ENCODE data around the gene PET100.
A peak's percentile ranks its signal among the peaks of the same experiment; 100 is the strongest.

Gene PET100

DNA sequence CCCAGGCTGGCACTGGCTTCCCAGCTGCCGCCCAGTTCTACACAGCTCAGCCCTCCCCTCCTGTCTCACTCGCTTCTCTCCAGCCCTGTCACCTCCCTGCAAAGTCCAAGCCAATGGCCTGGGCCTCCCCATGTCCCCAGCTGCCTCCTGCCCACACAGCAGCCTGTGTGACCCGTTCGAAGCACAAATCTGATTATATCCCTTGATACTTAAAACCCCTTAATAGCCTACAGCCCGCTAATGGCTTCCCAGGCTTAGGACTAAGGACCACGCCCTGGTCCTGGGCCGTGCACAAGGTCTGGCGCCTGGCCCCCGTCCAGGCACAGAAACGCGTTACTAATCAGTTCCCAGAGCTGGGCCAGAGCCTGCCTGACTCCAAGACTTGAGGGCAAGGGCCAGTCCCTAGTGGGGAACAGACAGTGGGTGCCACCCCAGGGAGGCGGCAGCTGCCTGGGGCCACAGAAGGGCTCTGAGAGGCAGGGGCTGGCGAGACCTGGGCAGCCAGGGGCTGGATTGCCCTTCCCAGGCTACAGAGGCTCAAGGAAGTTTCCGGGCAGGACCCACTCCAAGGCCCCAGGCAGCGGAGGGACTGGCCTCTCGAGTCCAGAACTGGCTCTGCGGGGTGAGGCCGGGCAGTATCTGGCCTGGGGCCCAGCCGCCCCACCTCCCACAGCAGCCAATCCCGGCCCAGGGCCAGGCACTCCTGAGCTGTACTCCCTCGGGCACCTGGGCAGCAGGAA is 10.7 kb upstream of the PET100 start:
- Histone ChIP-seq H3K4me1 (ENCODE audit: insufficient read depth, low read length) (no peaks in the 10 kb centered on the region), H3K27me3 (ENCODE audit: insufficient read depth, low read length) (no peaks in the 10 kb centered on the region), H3K4me3 (ENCODE audit: low read length) (no peak overlapping the region), H2AFZ (ENCODE audit: low read depth, low read length) (no peak overlapping the region), H3K9me3 (ENCODE audit: low read length) (no peaks in the 10 kb centered on the region), H3K36me3 (ENCODE audit: insufficient read depth, low read length) (peaks cover 53% of the 10 kb centered on the region)

DNA sequence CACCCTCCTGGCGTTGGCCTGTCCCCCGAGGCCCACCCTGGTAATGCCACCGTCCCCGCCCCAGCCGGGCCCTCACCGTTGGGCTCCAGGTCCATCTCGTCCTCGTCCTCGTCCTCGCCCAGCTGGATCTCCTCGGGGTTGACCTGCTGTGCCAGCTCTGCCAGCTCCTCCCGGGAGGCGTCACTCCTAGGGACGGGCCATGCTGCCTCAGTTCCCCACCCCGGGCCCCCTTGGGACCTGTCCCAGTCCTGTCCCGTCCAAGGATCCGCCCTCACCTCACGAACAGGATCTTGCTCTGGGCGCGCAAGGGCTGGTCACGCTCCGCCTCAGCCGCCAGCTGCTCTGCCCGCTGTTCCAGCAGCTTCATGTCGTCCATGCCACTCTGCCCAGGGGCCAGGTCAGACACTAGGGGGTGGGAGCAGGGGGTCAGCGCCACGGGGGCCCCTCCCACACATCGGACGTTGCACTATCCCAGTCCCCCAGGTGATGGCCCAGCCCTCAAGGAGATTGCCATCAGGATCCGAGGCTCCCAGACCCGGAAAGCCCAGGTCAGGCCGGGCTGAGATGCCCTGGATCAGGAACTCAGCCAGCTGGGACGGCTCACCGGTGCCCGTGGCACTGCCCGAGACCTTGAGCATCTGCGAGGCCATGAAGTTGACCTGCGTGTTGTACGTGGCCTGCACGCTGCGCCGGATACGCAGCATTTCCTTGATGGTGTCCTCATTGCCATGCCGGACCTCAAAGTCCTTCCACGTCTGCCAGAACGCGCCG is 9.7 kb upstream of the PET100 start:
- peaks cover 57% of the 10 kb centered on the region for H3K36me3 ChIP-seq (ENCODE audit: insufficient read depth, low read length)
- H2AFZ ChIP-seq (ENCODE audit: low read depth, low read length), result no peak overlapping the region

DNA sequence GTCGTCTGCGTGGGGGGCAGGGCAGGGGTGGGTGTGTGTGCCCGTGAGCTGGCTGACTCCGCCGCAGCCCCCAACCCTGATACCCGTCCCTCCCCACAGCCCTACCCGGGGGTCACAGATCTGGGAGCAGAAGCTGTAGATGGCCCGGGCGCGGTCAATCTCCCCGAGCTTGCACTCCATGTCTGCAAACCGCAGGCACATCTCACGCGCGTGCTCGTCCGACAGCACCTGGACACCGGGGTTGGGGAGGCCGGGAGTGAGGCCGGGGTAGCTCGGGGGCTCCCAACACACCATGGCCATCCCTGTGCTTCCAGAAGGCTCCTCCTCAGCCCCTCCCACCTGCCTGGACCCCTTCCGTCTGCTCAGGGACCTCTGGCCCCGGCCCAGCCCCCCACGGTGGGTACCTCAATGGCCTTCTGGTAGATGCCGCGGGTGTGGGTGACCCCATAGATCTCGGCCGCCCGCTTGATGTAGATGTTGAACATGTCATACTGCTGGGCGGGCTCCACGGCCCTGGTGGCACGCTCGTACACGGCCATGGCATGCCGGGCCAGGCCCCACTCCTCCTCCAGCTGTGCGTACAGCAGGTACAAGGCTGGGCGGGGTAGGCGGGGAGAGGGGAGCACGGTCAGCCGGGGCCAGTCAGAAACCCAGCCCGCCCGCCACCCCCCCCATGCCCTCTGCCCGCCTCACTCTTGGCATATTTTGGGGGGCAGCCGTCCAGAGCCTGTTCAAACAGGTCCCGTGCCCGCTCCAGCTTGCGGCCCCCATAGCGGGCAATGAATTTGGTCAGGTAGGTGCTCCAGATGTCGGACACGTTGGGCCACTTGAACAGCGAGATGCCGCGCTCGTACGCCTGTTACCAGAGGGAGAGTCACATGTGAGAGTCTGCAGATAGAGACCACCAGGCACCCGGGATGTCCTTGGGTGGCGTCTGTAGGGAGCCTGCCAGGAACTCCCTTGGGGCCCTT is 8.9 kb upstream of the PET100 start:
- peaks cover 60% of the 10 kb centered on the region for H3K36me3 ChIP-seq (ENCODE audit: insufficient read depth, low read length)
- no peak overlapping the region for H2AFZ ChIP-seq (ENCODE audit: low read depth, low read length)
- H3K27me3 ChIP-seq (ENCODE audit: insufficient read depth, low read length), result no peaks in the 10 kb centered on the region
- no peaks in the 10 kb centered on the region for H3K4me1 ChIP-seq (ENCODE audit: insufficient read depth, low read length)
- no peaks in the 10 kb centered on the region for H3K9me3 ChIP-seq (ENCODE audit: low read length)
- H3K4me3 ChIP-seq (ENCODE audit: low read length), result no peak overlapping the region

More for the DNA sequence above, 9.7 kb upstream of the PET100 start:
- Histone ChIP-seq H3K4me1 (ENCODE audit: insufficient read depth, low read length) (no peaks in the 10 kb centered on the region), H3K27me3 (ENCODE audit: insufficient read depth, low read length) (no peaks in the 10 kb centered on the region), H3K9me3 (ENCODE audit: low read length) (no peaks in the 10 kb centered on the region), H3K4me3 (ENCODE audit: low read length) (no peak overlapping the region)

DNA sequence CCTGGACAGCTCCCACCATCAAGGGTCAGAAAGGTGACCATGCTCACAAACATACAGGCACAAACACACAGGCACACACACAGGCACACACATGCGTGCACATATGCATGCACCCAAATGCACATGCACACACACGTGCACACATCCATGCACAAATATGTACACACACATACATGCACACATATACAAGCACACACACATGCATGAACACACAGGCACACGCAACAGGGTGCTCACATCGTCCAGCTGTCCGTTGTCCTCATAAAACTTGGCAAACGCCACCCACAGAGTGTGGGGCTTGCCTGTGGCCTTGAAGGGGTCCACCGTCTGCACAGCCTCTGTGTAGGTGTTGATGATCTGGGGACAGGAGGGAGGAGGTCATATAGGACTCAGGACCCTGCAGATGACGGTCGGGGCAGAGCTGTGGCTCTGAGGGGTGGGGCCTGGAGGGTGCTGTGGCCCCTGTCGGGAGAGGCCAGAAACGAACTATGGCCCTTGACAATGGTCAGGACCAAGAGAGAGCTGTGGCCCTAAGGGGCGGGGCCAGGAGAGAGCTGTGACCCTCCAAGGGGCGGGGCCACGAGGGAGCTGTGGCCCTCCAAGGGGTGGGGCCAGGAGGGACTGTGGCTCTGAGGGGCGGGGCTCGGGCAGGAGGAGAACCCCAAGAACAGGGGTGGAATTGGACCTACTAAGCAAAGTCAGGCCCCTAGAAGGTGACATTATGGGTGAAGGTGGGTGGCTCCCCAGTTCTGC is 6.5 kb upstream of the PET100 start:
- H3K9me3 ChIP-seq (ENCODE audit: low read length), result no peaks in the 10 kb centered on the region

DNA sequence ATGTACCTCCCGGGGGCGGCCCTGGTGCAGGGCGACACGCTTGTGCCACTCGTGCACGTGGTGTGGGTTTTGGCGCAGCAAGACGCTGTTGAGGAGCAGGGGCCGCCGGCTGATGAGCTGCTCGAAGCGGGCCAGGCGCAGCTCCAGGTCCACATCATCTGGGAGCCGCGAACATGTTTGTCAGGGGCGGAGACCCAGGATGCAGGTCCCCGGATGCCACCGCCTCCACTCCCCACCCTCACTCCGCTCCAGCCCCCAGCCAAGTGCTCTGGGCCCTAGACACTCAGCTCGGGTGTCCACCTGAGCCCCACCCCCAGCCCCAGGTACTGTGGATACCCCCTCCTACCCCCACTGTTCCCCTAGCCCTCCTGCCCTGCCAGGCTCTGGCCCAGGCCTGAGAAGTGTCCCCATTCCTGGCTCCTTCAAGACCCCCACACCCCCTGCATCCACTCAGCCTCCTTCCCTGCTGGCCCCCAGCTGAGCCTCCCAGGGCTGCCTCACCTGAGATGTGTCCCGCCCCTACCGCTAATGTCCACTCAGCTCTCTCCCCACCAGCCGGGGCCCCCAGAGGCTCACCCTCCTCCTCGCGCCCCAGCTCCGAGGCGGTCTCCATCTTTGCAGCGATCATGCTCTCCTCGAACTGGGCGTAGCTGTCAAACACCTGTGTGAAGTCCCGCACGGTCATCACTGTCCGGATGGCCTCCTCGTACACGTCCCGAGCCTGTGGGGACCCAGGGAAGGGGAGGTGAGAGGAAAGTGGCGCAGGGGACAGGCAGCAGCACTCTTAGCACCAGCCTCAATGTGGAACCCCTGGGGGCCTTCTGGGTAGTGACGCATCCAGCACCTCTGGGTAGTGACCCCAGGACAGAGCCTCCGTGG is 5.6 kb upstream of the PET100 start:
- peaks cover 10% of the 10 kb centered on the region for H3K4me1 ChIP-seq (ENCODE audit: insufficient read depth, low read length)
- H3K9me3 ChIP-seq (ENCODE audit: low read length), result no peaks in the 10 kb centered on the region
- H3K36me3 ChIP-seq (ENCODE audit: insufficient read depth, low read length), result peaks cover 54% of the 10 kb centered on the region
- H3K27me3 ChIP-seq (ENCODE audit: insufficient read depth, low read length), result no peaks in the 10 kb centered on the region
- H3K4me3 ChIP-seq (ENCODE audit: low read length), result no peak overlapping the region
- H2AFZ ChIP-seq (ENCODE audit: low read depth, low read length), result no peak overlapping the region

More for the DNA sequence above, 6.5 kb upstream of the PET100 start:
- H2AFZ ChIP-seq (ENCODE audit: low read depth, low read length), result no peak overlapping the region
- H3K27me3 ChIP-seq (ENCODE audit: insufficient read depth, low read length), result no peaks in the 10 kb centered on the region
- peaks cover 61% of the 10 kb centered on the region for H3K36me3 ChIP-seq (ENCODE audit: insufficient read depth, low read length)
- H3K4me3 ChIP-seq (ENCODE audit: low read length), result no peak overlapping the region
- peaks cover 1% of the 10 kb centered on the region for H3K4me1 ChIP-seq (ENCODE audit: insufficient read depth, low read length)

DNA sequence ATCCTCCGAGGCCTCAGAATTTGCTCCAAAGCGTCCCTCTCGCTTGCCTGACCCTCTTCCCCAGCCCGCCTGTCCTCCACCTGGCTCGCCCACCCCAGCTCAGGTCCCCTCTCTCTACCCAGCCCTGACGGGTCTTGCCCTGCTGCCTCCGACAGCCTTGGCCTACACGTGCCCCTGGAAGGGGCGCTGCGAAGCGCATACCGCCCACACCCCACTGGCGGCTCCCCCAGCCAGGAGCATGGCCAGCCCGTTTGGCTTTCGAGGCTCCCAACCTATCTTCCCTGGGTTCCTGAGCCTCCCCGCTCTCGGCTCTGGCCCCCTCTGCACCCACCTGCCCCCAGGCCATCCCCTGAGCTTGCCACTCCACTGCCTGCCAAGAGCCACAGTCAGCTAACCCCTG is 4.8 kb upstream of the PET100 start:
- H3K27me3 ChIP-seq (ENCODE audit: insufficient read depth, low read length), result no peaks in the 10 kb centered on the region
- no peak overlapping the region for H2AFZ ChIP-seq (ENCODE audit: low read depth, low read length)
- H3K9me3 ChIP-seq (ENCODE audit: low read length), result no peaks in the 10 kb centered on the region
- H3K36me3 ChIP-seq (ENCODE audit: insufficient read depth, low read length), result peaks cover 48% of the 10 kb centered on the region
- peaks cover 10% of the 10 kb centered on the region for H3K4me1 ChIP-seq (ENCODE audit: insufficient read depth, low read length)
- H3K4me3 ChIP-seq (ENCODE audit: low read length), result no peak overlapping the region

DNA sequence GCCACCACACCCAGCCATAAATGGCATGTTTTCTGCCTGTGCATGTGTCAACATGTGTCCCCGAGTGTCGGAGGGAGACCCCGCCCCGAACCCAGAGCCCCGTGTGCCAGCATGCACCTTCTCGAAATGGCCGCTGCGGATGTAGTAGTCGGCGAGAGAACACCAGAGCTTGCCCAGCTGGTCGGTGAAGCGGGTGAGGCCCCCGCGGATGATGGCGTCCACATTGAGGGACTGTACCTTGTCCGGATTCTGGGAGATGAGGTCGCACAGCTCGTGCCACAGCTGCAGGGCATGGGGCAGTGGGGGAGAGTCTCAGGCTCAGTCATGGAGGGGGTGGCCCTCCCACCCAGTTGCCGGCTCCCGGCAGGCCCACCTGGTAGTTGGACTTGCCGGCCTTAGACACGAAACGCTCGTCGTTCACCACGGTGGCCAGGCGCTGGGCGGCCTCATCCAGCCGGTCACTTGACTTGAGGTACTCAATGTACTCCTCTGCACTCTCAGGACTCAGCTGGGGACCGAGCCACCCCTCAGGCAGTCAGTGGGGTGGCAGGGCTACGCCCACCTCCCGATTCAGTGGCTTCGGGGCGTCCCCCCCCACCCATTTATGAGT is 3.7 kb upstream of the PET100 start:
- Histone ChIP-seq H2AFZ (ENCODE audit: low read depth, low read length) (no peak overlapping the region), H3K36me3 (ENCODE audit: insufficient read depth, low read length) (peaks cover 43% of the 10 kb centered on the region), H3K27me3 (ENCODE audit: insufficient read depth, low read length) (no peaks in the 10 kb centered on the region), H3K9me3 (ENCODE audit: low read length) (no peaks in the 10 kb centered on the region), H3K4me3 (ENCODE audit: low read length) (no peak overlapping the region), H3K4me1 (ENCODE audit: insufficient read depth, low read length) (peaks cover 20% of the 10 kb centered on the region)

DNA sequence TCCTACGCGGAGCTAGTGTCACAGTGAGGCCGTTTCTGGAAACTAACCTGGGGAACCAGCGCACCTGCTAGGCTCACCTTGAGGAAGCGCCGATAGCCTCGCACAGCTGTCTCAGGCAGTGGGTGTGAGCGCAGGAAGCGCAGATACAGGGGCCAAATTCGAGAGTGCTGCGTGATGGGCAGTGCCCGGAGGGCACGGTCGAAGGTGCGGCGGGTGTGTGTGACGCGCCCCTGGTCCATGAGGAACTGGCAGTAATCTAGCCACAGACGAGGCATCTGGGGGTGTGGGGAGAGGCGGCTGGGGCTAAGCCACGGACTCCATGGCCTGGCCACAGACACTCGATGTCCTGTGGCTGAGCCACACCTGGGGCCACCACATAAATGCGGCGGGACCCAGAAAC is 2.4 kb upstream of the PET100 start:
- Histone ChIP-seq H2AFZ (ENCODE audit: low read depth, low read length) (no peak overlapping the region), H3K9me3 (ENCODE audit: low read length) (no peaks in the 10 kb centered on the region), H3K4me1 (ENCODE audit: insufficient read depth, low read length) (peaks cover 22% of the 10 kb centered on the region), H3K36me3 (ENCODE audit: insufficient read depth, low read length) (peaks cover 36% of the 10 kb centered on the region), H3K27me3 (ENCODE audit: insufficient read depth, low read length) (no peaks in the 10 kb centered on the region), H3K4me3 (ENCODE audit: low read length) (no peak overlapping the region)

DNA sequence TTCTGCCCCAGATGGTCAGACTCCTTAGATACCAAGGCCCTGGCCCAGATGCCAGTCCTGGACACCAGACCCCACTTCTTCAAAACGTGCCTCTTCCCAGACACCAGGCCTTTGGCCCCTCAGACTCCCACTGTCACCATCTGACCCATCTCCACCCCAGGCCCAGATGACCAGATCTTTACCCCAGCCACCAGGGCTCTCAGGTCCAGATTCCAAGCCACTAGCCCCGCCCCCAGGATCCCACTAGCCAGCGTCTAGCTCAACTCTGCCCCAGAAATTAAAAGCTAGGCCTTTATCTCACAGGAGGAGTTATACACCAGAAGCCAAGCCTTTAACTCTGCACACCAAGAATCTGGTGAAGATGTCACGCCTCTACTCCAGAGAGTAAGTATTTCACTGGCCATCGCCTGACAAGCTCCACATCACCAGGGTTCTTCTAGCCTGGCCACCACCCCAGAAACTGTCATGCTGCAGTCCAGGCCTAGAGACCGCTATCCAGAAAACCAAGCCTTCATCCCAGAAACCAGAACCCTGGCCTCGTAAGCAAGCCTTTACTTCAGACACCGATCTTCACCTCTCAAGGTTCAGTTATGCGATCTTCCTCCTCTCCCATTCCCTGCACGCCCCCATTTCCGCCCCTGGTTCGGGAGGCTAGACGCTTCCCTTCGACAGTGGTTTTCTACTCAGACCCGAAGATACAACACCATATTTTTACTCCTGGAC is 843 bp upstream of the PET100 start:
- no peaks in the 10 kb centered on the region for H3K9me3 ChIP-seq (ENCODE audit: low read length)
- no peak overlapping the region for H2AFZ ChIP-seq (ENCODE audit: low read depth, low read length)
- H3K36me3 ChIP-seq (ENCODE audit: insufficient read depth, low read length), result peaks cover 26% of the 10 kb centered on the region
- H3K4me3 ChIP-seq (ENCODE audit: low read length), result peak overlapping the region; percentile 90
- H3K27me3 ChIP-seq (ENCODE audit: insufficient read depth, low read length), result no peaks in the 10 kb centered on the region
- peaks cover 22% of the 10 kb centered on the region for H3K4me1 ChIP-seq (ENCODE audit: insufficient read depth, low read length)

DNA sequence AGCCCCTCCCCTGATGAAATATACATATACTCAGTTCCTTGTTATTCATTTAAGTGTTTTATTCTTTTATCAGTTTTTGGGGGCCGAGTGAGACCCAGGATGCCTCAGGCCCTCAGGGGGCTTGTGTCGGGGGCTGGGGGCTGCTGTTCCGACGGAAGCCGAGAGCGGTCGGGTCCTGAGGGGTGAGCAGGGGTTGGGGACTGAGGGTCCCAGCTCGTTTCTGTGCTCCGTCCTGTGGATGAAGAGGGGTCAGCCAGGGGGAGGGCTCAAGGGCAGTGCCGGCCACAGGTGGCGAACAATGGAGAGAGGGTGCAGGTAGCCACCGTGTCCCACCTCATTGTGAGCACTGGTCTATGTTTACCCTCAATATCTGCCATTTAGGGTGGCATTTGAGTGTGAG is 2.0 kb downstream of the PET100 start:
- Histone ChIP-seq H3K4me1 (ENCODE audit: insufficient read depth, low read length) (peaks cover 22% of the 10 kb centered on the region), H3K27me3 (ENCODE audit: insufficient read depth, low read length) (peaks cover 7% of the 10 kb centered on the region), H3K9me3 (ENCODE audit: low read length) (no peaks in the 10 kb centered on the region), H3K4me3 (ENCODE audit: low read length) (no peak overlapping the region), H2AFZ (ENCODE audit: low read depth, low read length) (no peak overlapping the region), H3K36me3 (ENCODE audit: insufficient read depth, low read length) (peaks cover 9% of the 10 kb centered on the region)
